ENCODE measurements around the gene GAS2L2. TPM values are rescaled to one million over a fixed set of nuclear protein-coding genes. Genes with fewer than 3 reads are reported as not detected.

Gene GAS2L2
- total and polyA plus RNA-seq, 2 of the 8 experiments (the other 6 are each of a cell fraction or from before 2014, with no cell fraction given): 0.09 to 0.13 TPM

- TF ChIP-seq CHD1 (IDR thresholded peaks at IDR 0.05; ENCODE audit: low read depth, low read length) (no peak), ATF2 (IDR thresholded peaks at IDR 0.05; ENCODE audit: low read length) (no peak), ZNF274 (IDR thresholded peaks at IDR 0.05; ENCODE audit: borderline replicate concordance, extremely low read depth, low read length) (no peak)
Observed at GRCh38 chr17:35710950-35711349, 42.1 kb downstream of the GAS2L2 start (continued).
